Measurements from ENCODE around the gene CNPY4.

CNPY4 gene, protein sequence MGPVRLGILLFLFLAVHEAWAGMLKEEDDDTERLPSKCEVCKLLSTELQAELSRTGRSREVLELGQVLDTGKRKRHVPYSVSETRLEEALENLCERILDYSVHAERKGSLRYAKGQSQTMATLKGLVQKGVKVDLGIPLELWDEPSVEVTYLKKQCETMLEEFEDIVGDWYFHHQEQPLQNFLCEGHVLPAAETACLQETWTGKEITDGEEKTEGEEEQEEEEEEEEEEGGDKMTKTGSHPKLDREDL

DNA sequence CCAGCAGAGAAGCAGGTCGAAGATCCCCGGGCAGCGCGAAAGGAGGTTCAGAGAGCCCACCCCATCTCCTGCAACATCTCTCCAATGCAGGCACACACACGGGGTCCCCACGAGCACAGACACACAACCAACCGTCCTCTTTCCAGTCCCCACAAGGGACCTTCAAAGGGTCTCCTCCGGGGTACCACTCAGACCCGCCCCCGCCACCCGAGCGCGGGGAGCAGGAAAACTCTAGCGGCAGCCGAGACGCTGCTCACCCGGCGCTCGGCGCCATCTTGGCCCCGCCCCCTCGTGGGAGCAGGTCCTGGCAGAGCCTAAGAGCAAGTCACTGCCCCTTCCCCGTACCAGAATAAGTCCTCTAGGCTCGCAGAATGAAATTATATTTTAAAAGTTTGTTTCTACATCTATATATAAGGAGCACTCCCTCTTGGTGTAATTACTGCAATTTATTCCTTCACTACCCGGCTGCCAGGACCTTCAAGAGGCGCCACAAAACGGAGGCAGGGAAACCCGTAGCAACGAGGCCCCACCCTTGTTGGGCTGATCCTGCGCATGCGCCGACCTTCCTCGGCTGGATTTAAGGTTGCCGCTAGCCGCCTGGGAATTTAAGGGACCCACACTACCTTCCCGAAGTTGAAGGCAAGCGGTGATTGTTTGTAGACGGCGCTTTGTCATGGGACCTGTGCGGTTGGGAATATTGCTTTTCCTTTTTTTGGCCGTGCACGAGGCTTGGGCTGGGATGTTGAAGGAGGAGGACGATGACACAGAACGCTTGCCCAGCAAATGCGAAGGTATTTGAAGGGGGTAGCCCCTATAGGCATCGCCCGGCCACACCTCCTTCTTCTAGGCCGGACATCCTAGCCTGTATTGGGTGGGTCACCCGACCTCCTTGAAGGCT, at the start of gene CNPY4, which contains the start of gene TAF6:
Gene CNPY4 (plus strand): TSS at position 563 of the 898 bp plus-strand sequence. CDS start 111 bp downstream, at position 674.
Gene TAF6 (minus strand): TSS at position 287 of the 898 bp plus-strand sequence. CDS start 5,149 bp downstream, outside the sequence.
- DNase-seq, result peak; percentile 96

DNA sequence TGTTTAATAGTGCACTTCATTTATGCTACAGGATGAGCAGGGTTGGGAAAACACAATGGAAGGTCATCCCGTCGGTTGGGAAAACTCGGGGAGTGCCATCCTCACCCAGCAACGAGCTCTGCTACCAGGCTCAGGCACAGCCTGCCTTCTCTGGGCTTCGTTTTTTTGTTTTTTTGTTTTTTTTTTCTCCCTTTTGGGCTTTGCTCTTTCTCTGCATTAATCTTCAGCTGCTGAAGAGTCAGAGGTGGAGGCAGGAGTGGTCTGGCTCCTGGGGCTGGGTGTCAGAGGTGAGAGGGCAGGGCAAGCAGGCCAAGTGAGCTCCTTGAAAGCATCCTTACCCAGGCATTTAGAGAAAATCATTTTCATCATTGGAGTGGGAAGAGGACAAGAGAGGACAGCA, 49.4 kb upstream of the CNPY4 start:
- DNase-seq, result no peak

DNA sequence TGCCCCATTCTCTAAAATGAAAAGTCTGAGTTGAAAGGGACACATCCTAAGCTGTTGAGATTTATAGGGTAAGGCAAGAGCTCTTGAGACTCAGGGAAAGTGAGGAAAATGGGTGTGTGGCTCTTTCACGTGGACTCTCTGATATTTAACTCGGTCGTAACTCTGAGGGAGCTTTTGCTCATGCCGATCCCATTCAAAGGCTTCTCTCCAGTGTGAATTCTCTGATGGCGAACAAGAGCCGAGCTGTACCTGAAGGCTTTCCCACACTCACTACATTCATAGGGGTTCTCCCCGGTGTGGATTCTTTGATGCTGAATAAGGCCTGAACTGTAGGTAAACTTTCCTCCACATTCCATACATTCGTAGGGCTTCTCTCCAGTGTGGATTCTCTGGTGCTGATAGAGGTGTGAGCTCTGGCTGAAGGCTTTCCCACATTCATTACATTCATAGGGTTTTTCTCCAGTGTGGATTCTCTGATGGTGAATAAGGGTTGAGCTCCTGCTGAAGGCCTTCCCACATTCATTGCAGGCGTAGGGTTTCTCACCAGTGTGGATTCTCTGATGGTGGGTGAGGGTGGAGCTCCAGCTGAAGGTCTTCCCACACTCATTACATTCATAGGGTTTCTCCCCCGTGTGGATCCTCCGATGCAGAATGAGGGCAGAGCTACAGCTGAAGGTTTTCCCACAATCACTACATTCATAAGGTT, 48.3 kb upstream of the CNPY4 start:
- no peak for DNase-seq

DNA sequence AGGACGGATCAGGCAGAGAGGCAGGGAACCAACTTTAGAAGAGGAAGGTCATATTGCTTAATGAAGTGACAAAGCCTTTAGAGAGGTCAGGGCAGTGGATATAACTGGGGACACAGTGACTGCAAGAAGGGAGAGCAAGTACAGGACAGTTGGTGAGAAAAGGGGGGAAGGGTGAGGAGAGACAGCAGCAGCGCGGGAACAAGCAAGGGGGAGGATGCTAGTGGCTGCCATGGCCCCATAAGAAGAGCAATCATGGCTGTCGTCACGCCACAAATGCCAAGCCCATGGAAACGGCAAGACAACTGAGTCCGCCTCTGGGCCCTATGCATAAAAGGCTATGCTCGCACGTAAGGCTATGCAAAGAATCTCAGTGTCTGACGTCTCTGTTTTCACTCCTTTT, 47.0 kb upstream of the CNPY4 start:
- DNase-seq, result no peak

DNA sequence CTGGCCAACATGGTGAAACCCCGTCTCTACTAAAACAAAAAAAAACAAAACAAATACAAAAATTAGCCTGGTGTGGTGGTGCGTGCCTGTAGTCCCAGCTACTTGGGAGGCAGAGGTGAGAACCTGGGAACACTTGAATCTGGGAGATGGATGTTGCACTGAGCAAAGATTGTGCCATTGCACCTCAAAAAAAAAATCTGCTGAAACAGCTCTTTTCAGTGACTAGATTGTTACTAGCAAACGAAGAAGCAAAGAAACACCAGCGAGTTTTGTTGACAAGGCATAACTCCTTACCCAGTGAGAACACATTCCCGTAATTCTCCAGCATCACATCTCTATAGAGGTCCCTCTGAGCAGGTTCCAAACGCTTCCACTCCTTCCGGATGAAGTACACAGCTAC, 44.6 kb upstream of the CNPY4 start:
- DNase-seq, result no peak

DNA sequence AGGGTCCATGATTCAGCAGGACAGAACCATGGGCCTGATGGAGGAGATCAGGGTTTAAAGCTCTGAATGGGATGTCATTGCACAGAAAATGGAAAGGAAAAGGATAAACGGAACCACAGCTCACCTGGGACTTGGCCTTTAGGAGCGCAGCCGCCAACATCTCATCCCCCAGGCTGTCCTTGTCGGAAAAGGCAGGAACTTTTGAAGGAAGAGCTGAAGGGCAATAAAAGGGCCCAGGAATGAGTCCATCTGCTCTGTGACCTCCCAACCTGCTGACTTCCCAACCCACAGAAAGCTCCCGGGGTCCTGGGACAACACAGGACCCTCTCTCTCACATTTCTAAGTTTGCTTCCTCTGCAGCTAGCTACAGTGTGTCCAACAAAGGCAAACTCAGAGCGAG, 44.0 kb upstream of the CNPY4 start:
- no peak for DNase-seq

DNA sequence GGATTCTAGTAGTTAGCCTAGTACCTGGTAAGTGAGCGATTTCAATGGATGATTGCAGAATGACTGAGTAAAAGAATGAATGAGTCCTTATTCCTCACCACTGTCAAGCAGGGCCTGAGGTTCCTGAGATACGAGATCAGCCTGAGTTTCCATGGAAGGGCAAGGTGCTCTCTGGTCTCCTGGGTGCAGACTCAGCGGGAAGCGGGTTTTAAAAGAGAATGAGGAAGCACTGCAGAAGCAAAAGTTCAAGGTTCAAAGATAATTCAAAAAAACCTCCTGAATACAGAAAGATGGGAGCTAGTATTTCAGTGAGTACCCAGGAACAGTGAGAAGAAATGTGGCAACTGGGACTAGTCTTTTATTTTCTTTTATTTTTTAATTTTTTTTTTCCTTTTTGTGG, 42.2 kb upstream of the CNPY4 start:
- DNase-seq, result no peak

DNA sequence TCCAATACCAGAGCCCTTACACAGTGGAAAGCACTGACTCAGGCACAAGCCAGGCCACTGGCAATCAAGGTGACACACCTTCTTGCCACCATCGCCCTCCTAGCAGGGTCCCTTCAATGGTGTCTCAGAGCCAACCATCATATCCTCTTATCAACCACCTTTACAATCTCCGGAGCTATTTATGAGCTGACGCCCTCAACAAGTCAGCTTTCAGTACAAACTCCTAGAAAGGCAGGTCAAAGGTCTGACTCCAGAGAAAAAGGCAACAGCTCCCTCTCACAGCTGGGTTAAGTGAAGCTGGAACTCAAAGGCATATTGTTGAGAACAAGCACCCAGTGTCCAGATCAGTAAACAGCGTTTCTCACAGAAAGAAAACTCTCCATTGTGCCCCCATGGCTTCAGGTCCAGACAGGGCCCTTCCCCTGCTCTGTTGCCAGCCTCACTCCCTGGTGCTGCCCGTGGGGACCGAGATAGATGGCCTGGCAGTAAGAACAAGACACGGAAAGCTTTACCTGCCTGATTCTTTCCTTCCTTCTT, 40.3 kb upstream of the CNPY4 start:
- no peak for DNase-seq

DNA sequence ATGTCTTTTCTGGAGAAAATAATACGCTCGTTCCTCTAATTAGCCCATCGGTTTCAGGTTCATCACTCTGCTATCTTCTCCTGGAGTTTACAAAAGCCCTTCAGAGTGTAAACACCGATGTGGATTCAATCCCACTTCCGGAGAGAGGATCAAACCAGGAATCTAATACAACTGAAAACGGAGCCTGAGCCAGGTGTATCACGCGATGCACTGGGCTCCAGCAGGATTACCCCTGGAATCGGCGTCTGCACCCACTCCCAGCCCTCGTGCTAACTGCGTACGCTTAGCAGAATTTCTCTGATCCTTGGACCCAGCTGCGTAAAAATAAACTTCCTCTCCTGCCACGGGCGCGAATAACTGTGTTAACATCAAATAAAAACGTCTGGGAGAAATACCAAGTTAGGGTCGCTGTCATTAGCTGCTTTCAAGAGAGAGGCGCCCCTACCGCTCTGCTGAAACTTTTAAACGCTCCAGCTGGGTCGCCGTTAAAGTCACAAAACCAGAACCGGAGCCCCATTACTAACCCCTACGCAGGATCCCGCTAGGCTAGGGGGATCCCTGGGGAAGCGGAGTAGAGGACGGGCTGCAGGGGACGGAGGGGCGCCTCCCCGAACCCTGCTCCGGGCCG, 38.4 kb upstream of the CNPY4 start:
- DNase-seq, result no peak

DNA sequence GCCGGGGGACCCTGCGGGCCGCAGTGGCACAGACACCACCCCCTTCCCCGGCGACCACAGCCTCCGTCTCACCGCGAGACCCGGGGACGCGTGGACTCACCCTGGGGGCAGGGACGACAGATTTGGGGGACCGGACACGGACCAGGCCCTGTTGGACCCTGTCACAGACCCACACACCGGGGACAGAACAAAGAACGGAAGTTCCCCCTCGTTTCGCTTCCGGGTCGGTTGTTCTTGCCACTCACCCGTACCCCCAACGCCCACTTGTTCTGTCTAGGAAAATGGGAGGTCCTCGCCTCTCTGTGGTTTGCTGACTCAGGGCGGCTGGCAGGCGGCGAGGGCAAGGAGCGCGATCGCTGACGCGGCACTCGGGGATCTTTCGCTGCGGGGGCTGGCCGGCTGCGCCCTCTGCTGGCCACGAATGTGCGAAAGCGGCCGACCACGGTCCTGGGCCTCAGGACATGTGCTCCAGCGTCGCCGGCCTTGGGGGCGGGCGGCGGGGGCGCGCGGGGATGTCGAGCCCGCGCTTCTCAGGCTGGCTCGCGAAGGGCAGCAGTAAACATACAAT, 37.8 kb upstream of the CNPY4 start, which contains the start of gene ZNF3:
Gene ZNF3 (minus strand): TSS at position 189 of the 568 bp plus-strand sequence. CDS start 4,366 bp downstream, outside the sequence.
- peak; percentile 95 for DNase-seq

DNA sequence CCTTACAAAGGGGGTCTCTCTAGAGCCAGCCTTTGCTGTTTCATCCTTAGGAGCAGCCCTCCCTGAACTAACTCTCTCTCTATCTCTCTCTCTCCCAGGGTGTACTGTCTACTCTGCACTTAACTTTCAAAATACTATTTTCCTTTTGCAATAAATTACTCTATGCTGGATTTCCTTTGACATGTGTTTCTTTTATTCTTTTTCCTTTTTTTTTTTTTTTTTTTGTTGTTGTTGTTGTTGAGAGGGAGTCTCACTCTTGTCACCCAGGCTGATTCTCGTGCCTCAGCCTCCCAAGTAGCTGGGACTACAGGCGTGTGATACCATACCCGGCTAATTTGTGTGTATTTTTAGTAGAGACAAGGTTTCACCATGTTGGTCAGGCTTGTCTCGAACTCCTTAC, 36.5 kb upstream of the CNPY4 start:
- no peak for DNase-seq

DNA sequence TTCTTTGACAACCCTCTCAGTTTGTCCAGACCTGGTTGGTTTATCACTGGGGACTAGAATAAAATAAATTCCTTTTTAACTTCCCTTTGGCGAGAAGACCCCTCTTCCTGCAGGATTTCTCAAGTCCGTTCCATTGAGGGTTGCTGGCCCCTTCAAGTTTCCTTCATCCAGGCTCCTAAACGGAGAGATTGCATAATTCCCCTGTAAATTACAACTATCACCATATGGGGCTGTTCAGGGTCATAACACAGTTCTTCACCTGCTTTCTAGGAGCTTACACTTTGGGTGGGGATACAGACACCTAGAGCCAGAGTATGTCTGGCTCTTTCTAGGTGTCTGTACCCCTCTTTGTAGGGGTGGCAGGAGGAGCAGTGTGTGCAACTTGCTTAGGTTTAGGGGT, 33.9 kb upstream of the CNPY4 start:
- no peak for DNase-seq

DNA sequence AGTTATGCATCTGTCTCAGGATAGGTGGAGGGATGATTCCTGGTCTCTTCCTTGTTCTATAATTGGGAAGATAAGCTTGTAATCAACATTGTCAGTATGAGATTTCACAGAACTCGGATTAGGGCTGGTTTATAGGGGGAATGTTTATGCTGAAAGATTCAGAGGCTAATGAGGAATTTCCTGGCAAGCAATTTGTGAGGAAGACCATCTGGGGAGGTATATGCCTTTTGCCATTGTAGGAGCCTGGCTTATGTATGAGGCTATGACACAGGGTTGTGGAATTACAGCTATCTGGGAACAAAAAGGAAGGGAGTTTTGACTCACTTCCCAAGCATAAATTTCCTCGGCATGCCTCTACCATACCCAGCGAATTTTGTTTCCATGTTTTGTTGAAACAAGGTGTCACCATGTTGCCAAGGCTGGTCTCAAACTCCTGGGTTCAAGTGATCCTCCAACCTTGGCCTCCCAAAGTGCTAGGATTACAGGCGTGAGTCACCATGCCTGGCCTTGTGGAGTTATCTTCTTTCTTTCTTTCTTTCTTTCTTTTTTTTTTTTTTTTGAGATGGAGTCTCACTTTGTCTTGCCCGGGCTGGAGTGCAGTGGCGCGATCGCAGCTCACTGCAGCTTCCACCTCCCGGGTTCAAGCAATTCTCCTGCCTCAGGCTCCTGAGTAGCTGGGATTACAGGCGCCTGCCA, 32.2 kb upstream of the CNPY4 start:
- no peak for DNase-seq

DNA sequence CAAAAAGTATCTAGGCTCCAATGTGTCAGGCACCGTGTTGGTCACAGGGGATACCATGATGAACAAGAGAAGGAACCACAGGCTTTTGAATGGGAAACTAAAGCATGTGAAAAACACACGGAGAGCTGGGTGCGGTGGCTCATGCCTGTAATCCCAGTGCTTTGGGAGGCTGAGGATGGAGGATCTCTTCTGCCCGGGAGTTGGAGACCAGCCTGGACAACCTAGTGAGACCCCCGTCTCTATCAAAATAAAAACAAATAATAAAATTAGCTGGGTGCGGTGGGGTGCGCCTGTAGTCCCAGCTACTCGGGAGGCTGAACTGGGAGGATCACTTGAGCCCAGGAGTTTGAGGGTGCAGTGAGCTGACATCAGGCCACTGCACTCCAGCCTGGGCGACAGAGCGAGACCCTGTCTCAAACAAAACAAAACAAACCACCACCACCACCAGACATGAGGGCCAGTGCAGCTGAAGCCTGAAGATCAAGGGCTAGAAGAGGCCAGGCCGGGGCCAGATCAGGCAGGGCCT, 31.3 kb upstream of the CNPY4 start:
- DNase-seq, result no peak

DNA sequence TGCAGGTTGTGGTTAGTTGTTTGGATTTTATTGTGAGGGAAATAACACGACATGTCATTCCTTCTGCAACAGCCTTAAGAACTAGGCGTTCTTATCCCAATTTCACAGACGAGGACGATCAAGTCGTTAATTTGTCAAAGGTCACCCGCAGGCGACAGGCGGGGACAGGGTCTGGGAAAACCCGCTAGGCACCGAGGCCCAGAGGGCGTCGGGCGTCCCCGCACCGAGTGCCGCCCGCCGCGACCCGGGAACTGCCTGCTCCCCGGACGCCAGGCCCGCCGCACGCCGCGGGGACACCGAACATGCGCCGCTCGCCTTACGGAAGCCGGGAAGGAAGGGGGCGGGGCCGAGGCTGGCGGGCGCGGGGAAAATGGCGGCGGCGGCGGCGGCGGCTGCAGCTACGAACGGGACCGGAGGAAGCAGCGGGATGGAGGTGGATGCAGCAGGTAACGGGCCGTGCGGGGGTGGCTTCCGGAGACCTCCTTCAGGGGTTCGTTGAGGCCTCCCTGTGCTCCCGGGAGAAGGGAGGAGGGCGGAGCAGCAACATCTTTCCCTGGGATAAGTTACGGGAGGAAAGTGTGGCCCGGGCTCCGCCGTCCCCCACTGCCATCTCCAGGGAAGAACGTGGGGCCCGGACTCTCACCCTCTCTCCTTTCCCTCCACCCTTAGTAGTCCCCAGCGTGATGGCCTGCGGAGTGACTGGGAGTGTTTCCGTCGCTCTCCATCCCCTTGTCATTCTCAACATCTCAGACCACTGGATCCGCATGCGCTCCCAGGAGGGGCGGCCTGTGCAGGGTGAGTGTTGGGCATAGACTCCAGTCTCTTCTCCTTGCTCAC, 30.6 kb upstream of the CNPY4 start, which contains the start of gene COPS6:
Gene COPS6 (plus strand): TSS at position 349 of the 837 bp plus-strand sequence. CDS start 22 bp downstream, at position 371.
- DNase-seq, result peak; percentile 84

DNA sequence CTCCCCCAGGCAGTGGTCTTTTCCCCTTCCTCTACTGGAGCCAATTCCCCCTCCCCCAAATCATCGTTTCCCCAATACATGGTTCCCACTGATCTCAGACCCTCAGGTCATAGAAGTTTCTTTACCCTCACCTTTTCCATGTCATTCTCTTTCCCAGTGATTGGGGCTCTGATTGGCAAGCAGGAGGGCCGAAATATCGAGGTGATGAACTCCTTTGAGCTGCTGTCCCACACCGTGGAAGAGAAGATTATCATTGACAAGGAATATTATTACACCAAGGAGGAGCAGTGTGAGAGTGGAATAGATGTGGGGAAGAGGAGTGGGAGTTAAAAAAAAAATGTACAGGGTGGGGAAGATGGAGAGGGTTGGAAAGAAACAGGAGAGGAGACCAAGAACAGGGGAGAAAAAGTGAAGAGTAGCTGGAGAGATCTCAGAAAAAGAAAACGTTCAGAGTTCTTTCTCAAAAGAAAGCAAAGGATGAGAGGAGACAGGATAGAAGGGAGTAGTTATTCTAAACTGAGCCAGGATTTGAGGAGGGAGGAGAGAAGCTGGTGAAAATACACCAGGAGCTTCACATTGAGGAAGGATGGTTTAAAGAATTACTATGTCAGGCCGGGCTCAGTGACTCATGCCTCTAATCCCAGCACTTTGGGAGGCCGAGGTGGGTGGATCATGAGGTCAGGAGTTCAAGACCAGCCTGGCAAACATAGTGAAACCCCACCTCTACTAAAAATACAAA, 29.8 kb upstream of the CNPY4 start:
- no peak for DNase-seq

DNA sequence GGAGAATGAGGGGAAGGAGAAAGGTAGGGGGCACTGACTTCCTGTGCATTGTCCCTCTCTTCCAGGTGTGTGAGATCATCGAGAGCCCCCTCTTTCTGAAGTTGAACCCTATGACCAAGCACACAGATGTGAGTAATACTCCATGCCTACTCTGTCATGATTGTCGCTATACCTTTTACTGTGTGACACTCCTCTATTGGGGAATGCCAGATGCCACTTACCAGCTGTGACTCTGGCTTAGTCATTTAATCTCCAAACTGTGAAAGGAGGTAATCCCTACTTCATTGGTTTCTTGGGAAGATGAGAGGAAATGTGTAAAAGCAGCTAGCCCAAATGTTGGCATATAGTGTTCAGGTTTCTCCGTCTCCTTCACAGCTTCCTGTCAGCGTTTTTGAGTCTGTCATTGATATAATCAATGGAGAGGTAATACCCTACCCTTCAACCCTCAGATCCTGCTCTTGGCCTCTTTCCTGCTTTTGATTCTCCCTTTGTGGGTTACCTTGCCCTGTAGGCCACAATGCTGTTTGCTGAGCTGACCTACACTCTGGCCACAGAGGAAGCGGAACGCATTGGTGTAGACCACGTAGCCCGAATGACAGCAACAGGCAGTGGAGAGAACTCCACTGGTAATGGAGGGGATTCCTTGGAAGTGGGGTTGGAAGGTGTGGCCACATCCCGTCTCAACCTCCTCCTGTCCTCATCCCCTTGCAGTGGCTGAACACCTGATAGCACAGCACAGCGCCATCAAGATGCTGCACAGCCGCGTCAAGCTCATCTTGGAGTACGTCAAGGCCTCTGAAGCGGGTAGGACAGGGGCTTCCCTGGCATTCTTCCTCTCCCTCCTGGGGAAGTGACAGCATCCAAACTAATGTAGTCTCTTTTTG, 28.7 kb upstream of the CNPY4 start:
- DNase-seq, result no peak

DNA sequence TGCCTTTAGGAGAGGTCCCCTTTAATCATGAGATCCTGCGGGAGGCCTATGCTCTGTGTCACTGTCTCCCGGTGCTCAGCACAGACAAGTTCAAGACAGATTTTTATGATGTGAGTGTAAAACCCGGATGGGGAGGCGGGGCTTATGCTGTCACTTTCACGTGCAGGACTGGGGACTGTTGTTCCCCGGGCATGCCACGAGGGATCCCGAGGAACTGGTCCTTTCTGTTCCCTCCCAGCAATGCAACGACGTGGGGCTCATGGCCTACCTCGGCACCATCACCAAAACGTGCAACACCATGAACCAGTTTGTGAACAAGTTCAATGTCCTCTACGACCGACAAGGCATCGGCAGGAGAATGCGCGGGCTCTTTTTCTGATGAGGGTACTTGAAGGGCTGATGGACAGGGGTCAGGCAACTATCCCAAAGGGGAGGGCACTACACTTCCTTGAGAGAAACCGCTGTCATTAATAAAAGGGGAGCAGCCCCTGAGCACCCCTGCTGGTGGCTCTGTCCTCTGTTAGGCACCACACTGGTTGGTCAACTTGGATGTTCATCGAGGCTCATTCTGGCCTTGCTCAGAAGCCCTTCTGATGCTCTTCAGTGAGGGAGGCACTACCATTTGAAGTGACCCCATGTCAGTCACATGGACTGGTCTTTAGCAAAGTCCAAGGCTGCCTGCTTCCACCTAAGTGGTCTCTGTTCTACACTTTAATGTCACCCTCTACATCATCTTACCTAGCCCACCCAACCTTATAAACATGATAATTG, 27.8 kb upstream of the CNPY4 start:
- DNase-seq, result no peak

Data from activated CD4-positive, alpha-beta T cell treated with anti-CD3 and anti-CD28 coated beads, Interleukin-2, amount 50 U/mL, for 1 hour (primary cell).